ENCODE data around the gene ZNF770.

DNA sequence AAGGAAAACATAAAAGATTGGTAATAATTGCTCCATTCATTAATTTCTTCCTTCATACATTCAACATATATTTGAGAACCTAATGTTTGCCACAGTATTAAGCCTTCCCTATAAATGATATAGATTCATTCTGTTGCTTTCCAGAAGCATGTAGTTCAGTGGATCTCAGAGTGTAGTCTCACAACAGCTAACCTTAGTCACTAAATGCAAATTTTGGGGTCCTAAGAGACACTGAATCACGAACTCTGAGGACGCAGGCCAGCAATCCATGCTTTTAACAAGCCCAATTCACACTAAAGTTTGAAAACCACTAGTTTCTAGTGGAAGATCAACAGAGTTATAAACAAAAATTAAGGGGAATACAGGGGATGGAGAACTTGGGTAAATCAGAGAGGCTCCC is 11.3 kb downstream of the ZNF770 start:
- TF ChIP-seq JUNB (CRISPR knock-in tag; conservative IDR thresholded peaks at IDR 0.05) (no peak), ELF4 (CRISPR knock-in tag; IDR thresholded peaks at IDR 0.05) (no peak), YBX1 (IDR thresholded peaks at IDR 0.05) (no peak), CBFB (CRISPR knock-in tag; IDR thresholded peaks at IDR 0.05) (no peak), KAT8 (IDR thresholded peaks at IDR 0.05; ENCODE audit: low read depth) (no peak), KDM4B (IDR thresholded peaks at IDR 0.05; ENCODE audit: borderline replicate concordance in 2 of 2, low read depth in 1 of 2) (no peak), BRCA1 (IDR thresholded peaks at IDR 0.05) (no peak), BRCA1 (CRISPR knock-in tag; IDR thresholded peaks at IDR 0.05) (no peak)
- TF ChIP-seq, protein P1, sequence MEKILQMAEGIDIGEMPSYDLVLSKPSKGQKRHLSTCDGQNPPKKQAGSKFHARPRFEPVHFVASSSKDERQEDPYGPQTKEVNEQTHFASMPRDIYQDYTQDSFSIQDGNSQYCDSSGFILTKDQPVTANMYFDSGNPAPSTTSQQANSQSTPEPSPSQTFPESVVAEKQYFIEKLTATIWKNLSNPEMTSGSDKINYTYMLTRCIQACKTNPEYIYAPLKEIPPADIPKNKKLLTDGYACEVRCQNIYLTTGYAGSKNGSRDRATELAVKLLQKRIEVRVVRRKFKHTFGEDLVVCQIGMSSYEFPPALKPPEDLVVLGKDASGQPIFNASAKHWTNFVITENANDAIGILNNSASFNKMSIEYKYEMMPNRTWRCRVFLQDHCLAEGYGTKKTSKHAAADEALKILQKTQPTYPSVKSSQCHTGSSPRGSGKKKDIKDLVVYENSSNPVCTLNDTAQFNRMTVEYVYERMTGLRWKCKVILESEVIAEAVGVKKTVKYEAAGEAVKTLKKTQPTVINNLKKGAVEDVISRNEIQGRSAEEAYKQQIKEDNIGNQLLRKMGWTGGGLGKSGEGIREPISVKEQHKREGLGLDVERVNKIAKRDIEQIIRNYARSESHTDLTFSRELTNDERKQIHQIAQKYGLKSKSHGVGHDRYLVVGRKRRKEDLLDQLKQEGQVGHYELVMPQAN (IDR thresholded peaks at IDR 0.05; ENCODE audit: borderline replicate concordance) = no peak
- TF ChIP-seq, protein P2, sequence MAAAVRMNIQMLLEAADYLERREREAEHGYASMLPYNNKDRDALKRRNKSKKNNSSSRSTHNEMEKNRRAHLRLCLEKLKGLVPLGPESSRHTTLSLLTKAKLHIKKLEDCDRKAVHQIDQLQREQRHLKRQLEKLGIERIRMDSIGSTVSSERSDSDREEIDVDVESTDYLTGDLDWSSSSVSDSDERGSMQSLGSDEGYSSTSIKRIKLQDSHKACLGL (CRISPR knock-in tag; IDR thresholded peaks at IDR 0.05; ENCODE audit: borderline replicate concordance, poor library complexity, severe bottlenecking) = no peak

Data from K562 (cell line).